H1 (cell line): ENCODE results near the gene DYNLT2. TPM values are rescaled to one million over a fixed set of nuclear protein-coding genes. Genes with fewer than 3 reads are reported as not detected.

Experiments
- CBX8 ChIP-seq: fragments of 300-800, 300-1000 bp; sonication (generic); IDR thresholded peaks from 2 replicates; pipeline ENCODE4 v1.7.1; 2016; ENCODE audit warnings: low read depth, low read length, borderline replicate concordance
- GABPA ChIP-seq: IDR thresholded peaks from 2 replicates; pipeline ENCODE4 v1.6.1; 2011; ENCODE audit warnings: mild to moderate bottlenecking, low read length, moderate library complexity, borderline replicate concordance; ENCODE audit not compliant: insufficient read depth
- RFX5 ChIP-seq: IDR thresholded peaks from 2 replicates; pipeline ENCODE4 v1.6.1; 2011; ENCODE audit warnings: low read depth, low read length, improper control_type of control experiment, borderline replicate concordance
- SAP30 ChIP-seq: fragments of 300-600 bp; sonication (generic); IDR thresholded peaks from 2 replicates; pipeline ENCODE4 v1.7.1; 2012; ENCODE audit warnings: low read length, moderate library complexity, mild to moderate bottlenecking, inconsistent platforms; ENCODE audit not compliant: insufficient read depth, insufficient replicate concordance
- polyA plus RNA-seq, 7 experiments: library from polyadenylated mRNA; depleted of rRNA in 3 of 7; stranded (reverse) in 5 of 7; unstranded in 2 of 7; fragments of >200 nt in 5 of 7; fragments of 200-250 nt in 2 of 7; gene quantifications; 1 replicate in 5 of 7; 2 replicates in 1 of 7; 4 replicates in 1 of 7; pipeline versions ENCODE4 v1.2.1 to v1.2.3, GENCODE V29; 2011 to 2013; ENCODE audit warnings: missing spikeins in 2 of 7, mixed read lengths in 2 of 7
- total RNA-seq: library from RNA; stranded (reverse); fragmentation: NEBNext Ultra II Directional; extraction: Animal tissue kit (Norgen Biotek cat#: 25700); gene quantifications from 2 replicates; pipeline ENCODE4 v1.2.1, GENCODE V29; 2021
- TF ChIP-seq, protein P1 (sequence below): fragments of 300-600 bp; sonication (generic); IDR thresholded peaks from 2 replicates; pipeline ENCODE4 v1.7.1; 2012; ENCODE audit warnings: low read length, moderate library complexity, mild to moderate bottlenecking, inconsistent platforms; ENCODE audit not compliant: insufficient replicate concordance
- TF ChIP-seq, protein P2 (sequence below), 3 experiments: IDR thresholded peaks; 1 replicate in 2 of 3; 2 replicates in 1 of 3; pipeline versions ENCODE4 v1.5.1 to v1.6.1; 2011; ENCODE audit warnings: low read length in 3 of 3, mild to moderate bottlenecking in 3 of 3, inconsistent platforms in 2 of 3, low read depth in 1 of 3, moderate library complexity in 1 of 3; ENCODE audit not compliant: insufficient read depth in 1 of 3; ENCODE audit errors: control extremely low read depth in 1 of 3

Gene DYNLT2
- total and polyA plus RNA-seq, 2 of the 8 experiments (the other 6 are each of a cell fraction or from before 2014, with no cell fraction given): 0.48 to 1.8 TPM

DNA sequence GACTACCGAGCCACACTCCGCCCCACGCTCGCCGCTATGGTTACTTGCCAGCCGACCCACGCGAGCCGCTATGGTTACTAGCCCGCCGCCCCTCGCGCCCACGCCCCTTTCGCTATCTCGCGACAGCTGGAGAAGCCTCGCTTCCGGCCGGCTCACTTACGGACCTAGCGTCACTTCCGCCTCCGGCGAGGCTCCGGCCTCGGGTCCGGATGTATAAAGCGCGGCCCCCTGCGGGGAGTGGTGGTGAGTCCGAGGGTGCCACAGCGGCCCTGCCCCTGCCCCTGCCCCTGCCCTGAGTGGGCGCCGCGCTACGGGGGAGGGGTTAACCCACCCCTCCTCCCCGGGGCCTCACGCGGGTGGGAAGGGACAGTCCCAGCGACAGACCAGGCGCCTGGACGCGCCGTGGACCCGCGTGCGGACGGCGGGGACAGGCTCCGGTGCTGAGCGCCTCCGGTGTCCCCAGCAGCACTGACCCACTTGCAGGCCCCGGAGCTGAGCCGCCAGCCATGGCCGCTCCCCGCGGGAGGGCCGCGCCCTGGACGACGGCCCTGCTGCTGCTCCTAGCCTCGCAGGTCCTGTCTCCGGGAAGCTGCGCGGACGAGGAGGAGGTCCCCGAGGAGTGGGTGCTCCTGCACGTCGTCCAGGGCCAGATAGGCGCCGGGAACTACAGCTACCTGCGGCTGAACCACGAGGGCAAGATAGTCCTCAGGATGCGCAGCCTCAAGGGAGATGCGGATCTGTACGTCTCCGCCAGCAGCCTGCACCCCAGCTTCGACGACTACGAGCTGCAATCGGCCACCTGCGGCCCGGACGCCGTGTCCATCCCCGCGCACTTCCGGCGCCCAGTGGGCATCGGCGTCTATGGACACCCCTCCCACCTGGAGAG lies 49.2 kb downstream of the DYNLT2 start, which contains the start of the genes C6orf120 and WDR27 (continued):
- no peak for TF ChIP-seq CBX8
- TF ChIP-seq GABPA: peak; percentile 86; the same call in 1 of the 2 replicates
- no peak for TF ChIP-seq SAP30
- TF ChIP-seq, protein P1, sequence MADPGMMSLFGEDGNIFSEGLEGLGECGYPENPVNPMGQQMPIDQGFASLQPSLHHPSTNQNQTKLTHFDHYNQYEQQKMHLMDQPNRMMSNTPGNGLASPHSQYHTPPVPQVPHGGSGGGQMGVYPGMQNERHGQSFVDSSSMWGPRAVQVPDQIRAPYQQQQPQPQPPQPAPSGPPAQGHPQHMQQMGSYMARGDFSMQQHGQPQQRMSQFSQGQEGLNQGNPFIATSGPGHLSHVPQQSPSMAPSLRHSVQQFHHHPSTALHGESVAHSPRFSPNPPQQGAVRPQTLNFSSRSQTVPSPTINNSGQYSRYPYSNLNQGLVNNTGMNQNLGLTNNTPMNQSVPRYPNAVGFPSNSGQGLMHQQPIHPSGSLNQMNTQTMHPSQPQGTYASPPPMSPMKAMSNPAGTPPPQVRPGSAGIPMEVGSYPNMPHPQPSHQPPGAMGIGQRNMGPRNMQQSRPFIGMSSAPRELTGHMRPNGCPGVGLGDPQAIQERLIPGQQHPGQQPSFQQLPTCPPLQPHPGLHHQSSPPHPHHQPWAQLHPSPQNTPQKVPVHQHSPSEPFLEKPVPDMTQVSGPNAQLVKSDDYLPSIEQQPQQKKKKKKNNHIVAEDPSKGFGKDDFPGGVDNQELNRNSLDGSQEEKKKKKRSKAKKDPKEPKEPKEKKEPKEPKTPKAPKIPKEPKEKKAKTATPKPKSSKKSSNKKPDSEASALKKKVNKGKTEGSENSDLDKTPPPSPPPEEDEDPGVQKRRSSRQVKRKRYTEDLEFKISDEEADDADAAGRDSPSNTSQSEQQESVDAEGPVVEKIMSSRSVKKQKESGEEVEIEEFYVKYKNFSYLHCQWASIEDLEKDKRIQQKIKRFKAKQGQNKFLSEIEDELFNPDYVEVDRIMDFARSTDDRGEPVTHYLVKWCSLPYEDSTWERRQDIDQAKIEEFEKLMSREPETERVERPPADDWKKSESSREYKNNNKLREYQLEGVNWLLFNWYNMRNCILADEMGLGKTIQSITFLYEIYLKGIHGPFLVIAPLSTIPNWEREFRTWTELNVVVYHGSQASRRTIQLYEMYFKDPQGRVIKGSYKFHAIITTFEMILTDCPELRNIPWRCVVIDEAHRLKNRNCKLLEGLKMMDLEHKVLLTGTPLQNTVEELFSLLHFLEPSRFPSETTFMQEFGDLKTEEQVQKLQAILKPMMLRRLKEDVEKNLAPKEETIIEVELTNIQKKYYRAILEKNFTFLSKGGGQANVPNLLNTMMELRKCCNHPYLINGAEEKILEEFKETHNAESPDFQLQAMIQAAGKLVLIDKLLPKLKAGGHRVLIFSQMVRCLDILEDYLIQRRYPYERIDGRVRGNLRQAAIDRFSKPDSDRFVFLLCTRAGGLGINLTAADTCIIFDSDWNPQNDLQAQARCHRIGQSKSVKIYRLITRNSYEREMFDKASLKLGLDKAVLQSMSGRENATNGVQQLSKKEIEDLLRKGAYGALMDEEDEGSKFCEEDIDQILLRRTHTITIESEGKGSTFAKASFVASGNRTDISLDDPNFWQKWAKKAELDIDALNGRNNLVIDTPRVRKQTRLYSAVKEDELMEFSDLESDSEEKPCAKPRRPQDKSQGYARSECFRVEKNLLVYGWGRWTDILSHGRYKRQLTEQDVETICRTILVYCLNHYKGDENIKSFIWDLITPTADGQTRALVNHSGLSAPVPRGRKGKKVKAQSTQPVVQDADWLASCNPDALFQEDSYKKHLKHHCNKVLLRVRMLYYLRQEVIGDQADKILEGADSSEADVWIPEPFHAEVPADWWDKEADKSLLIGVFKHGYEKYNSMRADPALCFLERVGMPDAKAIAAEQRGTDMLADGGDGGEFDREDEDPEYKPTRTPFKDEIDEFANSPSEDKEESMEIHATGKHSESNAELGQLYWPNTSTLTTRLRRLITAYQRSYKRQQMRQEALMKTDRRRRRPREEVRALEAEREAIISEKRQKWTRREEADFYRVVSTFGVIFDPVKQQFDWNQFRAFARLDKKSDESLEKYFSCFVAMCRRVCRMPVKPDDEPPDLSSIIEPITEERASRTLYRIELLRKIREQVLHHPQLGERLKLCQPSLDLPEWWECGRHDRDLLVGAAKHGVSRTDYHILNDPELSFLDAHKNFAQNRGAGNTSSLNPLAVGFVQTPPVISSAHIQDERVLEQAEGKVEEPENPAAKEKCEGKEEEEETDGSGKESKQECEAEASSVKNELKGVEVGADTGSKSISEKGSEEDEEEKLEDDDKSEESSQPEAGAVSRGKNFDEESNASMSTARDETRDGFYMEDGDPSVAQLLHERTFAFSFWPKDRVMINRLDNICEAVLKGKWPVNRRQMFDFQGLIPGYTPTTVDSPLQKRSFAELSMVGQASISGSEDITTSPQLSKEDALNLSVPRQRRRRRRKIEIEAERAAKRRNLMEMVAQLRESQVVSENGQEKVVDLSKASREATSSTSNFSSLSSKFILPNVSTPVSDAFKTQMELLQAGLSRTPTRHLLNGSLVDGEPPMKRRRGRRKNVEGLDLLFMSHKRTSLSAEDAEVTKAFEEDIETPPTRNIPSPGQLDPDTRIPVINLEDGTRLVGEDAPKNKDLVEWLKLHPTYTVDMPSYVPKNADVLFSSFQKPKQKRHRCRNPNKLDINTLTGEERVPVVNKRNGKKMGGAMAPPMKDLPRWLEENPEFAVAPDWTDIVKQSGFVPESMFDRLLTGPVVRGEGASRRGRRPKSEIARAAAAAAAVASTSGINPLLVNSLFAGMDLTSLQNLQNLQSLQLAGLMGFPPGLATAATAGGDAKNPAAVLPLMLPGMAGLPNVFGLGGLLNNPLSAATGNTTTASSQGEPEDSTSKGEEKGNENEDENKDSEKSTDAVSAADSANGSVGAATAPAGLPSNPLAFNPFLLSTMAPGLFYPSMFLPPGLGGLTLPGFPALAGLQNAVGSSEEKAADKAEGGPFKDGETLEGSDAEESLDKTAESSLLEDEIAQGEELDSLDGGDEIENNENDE: no peak
- TF ChIP-seq RFX5: no peak
- TF ChIP-seq, protein P2, sequence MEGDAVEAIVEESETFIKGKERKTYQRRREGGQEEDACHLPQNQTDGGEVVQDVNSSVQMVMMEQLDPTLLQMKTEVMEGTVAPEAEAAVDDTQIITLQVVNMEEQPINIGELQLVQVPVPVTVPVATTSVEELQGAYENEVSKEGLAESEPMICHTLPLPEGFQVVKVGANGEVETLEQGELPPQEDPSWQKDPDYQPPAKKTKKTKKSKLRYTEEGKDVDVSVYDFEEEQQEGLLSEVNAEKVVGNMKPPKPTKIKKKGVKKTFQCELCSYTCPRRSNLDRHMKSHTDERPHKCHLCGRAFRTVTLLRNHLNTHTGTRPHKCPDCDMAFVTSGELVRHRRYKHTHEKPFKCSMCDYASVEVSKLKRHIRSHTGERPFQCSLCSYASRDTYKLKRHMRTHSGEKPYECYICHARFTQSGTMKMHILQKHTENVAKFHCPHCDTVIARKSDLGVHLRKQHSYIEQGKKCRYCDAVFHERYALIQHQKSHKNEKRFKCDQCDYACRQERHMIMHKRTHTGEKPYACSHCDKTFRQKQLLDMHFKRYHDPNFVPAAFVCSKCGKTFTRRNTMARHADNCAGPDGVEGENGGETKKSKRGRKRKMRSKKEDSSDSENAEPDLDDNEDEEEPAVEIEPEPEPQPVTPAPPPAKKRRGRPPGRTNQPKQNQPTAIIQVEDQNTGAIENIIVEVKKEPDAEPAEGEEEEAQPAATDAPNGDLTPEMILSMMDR (IDR thresholded peaks at IDR 0.05; ENCODE audit: control extremely low read depth in 1 of 3, insufficient read depth in 1 of 3, low read depth in 1 of 3, low read length in 3 of 3): no peak
